Measurements from ENCODE around the gene UBE2H.

Gene UBE2H

DNA sequence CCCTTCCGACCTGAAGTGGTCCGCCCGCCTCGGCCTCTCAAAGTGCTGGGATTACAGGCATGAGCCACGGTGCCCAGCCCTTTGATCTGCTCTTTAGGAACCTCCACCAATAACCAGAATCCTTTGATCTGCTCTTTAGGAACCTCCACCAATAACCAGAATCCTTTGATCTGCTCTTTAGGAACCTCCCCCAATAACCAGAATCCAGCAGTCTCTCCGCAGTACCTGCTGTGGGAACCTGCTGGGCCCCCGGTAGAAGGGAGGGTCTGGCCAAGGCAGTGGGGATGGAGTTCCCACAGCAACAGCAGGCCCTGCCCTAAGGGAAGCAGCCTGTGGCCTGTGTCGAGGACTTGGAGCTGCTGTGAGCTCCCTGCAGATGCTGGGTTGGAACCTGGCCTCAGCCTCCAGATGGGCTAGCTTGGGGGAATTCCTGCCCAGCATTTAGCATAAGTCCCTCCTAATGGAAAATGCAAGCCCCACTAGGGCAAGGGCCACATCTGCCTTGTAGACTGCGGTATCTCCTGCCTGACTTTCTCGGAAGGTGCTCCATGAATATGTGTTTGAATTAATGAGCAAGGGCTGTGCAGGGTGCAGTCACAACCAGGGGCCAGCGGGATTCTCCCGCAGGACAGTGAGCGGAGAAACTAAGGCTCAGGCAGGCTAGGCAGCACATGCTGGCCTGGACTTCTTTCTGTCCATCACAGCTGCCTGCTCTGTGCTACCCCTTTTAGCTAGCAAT is 165.8 kb downstream of the UBE2H start:
- peak; percentile 89 for DNase-seq (ENCODE audit: low read depth, low spot score)

DNA sequence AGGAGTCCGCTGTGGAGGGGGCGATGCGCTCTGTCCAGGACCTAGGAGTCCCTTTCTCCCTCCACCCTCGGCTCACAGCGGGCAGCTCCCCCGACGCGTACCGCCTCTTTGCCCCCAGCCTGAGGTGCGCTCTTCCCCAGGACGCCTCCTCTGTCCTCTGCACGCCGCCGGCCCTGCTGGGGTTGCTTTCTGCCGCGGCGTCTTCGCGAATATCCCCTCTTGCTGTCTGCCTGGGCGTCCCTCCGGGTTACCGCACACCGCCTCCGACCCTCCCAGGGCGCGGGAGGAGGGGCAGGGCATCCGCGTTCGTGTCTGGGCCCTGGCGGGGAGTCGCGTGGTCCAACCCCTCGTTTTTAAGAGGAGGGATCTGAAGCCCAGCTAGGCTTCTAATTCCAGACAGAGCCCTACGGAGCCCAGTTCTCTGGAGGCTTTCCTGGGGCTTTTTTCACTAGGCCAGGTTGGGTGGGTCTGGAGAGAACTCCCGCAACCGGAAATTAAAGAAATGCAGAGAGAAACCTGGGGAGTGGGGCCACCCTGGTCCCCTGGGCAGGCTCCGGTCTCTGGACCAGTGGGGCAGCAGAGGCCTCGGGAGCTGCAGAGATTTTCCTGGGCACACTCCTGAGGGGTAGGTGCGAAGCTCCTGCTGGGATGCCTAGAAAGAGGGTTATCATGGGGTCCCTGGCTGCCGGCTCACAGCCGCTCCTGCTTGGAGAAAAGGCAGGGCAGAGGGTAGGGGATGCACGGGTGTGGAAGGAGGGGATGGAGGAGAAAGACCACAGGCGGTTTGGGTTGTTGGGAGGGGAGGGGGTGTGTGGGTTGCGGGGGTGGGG is 166.9 kb downstream of the UBE2H start:
- no peak for DNase-seq (ENCODE audit: low read depth, low spot score)

DNA sequence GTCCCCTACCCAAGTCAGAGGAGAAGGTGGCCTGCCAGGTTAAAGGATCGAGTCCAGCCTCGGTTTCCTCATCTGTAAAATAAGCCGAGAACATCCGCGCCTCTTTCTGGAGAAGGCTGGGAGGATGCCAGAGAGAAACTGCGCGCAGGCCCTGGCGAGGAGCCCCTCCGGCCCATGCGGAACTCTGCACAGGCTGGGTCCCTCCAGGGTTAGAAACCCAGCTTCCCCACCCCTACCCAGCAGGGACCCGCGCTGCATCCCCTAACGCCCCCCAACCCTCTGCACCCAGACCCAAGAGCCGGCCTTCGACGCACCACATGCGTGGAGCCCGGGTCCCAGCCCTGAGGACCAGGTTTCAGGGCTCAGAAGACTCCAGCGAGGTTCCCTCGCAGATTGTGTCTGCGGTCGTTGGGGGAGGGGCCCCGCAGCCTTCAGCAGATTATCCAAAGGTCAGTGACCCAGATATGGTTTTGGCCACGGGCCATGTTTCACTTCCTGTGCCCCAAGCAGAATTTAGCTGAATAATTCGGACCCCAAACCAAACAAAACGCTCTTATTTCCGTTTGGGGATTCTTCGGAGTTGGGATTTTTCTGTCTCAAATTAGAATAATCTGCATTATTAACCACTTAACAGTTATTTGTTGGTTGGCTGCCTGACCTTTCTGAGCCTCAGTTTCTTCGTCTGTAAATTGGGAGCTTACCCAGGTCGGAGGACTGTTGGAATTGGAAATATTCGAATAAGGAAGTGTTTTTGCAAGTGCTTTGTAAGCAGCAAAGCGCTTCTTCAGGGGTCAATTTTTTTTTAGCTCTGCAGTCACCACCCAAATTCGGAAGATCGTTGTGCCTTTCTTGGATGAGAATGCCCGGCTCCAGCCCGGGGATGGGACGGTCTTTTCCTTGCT is 167.7 kb downstream of the UBE2H start:
- no peak for DNase-seq (ENCODE audit: low read depth, low spot score)

DNA sequence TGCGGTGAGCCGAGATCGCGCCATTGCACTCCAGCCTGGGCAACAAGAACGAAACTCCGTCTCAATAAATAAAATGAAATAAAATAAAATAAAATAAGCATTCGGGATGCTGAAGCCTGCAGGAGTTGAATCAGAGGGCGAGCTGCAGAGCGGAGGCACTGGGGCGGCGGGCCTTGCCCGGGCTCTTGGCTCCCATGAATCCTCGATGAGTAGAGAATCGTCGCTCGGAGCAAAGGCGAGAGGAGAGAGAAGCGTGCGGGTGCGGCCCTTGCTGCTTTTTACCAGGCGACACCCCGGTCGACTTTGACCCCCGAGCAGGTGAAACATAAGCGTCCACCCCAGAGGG is 168.3 kb downstream of the UBE2H start:
- DNase-seq (ENCODE audit: low read depth, low spot score): no peak

DNA sequence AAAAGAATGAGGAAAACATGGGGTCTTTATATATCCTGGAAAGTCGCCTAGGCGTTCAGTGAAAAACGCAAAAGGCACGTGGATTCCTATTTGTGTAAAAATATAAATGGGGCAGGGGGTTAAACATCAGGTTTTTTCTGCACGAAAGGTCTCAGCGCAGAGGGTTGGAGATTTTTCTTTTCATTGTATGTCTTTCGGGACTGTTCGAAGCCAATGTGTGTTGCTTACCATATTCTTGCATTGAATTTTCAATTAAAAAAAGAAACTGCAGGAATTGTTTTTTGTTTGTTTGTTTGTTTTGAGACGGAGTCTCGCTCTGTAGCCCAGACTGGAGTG is 169.2 kb downstream of the UBE2H start:
- DNase-seq (ENCODE audit: low read depth, low spot score): no peak

DNA sequence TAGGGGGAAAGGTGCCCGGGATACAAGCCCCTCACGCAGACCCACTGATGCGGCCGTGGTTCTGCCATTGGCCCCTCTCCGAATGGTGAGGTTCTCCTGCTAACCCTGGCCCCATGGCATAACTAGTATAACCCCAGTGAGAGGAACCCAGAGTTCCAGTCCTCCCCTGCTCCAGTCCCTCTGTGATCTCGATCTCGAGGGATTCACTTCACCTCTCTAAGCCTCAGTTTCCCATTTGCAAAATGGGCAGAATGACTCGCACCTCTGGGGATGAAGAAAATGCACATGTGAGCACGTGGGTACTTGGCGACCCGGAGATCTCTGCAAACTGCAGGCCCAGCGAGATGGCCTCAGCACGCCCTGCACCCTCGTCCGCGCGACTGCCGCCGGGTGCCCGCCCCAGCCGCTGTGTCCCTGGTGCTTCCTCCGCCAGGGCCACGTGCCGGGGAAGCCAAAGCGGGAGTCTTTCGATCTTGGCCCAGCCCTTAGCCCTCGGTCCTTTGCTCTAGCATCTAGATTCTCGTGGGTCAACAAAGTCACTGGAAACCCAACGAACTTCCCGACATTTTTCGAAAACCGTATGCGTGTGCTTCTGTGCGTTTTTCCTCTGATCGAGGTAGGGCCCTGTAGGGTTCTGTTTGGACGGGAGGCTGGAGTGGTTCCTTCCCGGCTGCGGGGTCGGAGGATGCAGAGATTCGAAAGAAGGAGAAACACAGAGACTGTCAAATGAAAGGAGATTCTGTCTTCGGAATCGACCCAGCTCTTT is 169.8 kb downstream of the UBE2H start:
- DNase-seq (ENCODE audit: low read depth, low spot score): peak; percentile 43

DNA sequence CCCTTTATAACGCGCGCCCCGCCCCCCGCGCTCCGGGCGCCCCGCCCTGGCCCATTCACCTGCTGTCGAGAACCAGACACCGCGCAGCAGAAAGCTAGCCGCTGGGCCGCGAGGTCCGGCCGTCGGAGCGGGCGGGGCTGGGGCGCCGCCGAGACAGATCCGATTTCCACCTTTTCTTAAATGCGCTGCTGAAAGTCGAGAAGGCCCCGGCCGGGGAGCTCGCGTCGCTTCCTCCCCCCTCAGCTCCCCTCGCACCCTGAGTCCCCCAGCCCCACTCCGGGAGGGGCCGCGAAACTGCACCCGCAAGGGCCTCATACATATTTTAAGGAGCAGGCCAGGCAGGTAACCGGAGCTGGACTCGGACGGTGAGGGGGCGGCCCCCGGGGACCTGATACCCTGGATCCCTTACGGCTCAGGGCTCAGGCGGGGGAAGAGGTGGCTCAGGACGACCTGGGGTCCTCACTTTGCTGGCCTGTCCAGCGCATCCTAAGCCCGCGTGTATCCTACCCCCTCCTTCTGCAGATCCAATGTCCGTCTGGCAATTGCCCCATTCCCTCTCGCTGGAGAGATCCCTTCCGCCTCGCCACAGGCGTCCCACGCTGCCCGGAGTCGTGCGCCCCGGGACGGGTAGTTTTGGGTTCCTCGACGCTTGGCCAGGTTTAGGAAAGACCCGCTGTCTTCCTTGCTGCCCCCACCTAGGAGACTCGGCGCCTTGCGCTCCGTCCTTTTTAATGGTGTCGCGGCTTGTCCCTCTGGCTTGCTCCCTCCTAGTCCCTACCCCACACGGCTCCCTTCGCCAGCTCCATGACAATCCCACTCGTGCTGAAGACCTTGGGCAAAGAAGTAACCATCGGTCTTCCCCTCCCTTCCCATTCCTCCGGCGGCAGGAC is 170.6 kb downstream of the UBE2H start:
- peak; percentile 51 for DNase-seq (ENCODE audit: low read depth, low spot score)

DNA sequence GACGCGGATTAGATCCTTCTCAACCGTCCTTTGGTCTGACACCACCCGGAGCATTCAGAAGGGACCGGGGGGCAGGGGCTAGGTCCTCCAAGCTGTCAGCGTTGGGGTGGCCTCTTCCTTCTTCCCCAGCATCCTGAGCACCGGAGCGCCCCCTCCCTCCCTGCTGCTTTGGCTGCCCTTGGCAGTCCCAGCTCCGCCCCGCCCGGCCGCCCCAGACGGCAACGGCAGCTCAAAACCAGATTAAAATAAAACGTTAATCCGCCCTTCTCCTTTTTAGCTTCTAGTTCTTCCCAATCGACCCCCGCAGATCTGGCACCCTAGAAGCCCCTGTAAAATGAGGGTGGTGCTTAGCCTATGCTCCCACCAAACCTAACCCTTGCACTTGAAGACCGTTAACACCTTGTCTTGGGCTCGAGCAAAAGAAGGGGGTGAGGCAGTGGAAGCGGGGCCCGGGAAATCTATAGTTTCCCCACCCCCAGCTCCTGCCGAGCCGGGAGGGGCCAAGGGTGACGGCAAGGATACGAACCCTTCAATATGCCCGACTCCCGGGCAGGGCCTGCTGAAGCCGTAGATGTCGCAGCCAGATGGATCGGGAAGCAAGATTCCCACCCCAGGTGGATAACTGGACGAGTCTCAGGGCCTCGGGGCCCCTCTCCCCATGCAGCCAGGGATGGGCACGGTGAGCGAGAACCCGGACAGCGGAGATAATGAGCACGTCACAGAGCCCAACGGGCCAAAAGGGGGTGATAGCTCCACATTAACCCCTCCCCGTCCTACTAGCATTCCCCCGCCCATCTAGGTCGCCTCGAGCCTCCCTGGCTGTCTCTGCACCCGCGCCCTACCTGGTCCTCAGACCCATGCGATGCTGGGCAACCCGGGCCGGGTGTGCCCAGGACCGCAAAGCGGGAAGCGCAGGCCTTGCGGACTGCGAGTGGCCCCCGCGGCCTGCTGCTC is 171.5 kb downstream of the UBE2H start:
- peak; percentile 42 for DNase-seq (ENCODE audit: low read depth, low spot score)

Measured in ELF-1 (cell line).